PC-3 (cell line): Measurements from ENCODE around the gene KDM6A.

Source experiments
- EZH2 ChIP-seq: fragments of 300-600 bp; sonication (generic); IDR thresholded peaks from one replicate; pipeline ENCODE4 v1.6.1; 2017; ENCODE audit warnings: antibody characterized with exemption, mild to moderate bottlenecking, low read length; ENCODE audit not compliant: unreplicated experiment
- EZH2phosphoT487 ChIP-seq: fragments of 300-600 bp; sonication (generic); IDR thresholded peaks from 2 replicates; pipeline ENCODE4 v1.6.1; 2018; ENCODE audit warnings: mild to moderate bottlenecking, antibody characterized with exemption, low read length, borderline replicate concordance
- TF ChIP-seq, protein P1 (sequence below): fragments of 300-600 bp; sonication (generic); conservative IDR thresholded peaks from 2 replicates; pipeline ENCODE4 v1.5.1; 2017; ENCODE audit warnings: antibody characterized with exemption, low read depth, mild to moderate bottlenecking, low read length

DNA sequence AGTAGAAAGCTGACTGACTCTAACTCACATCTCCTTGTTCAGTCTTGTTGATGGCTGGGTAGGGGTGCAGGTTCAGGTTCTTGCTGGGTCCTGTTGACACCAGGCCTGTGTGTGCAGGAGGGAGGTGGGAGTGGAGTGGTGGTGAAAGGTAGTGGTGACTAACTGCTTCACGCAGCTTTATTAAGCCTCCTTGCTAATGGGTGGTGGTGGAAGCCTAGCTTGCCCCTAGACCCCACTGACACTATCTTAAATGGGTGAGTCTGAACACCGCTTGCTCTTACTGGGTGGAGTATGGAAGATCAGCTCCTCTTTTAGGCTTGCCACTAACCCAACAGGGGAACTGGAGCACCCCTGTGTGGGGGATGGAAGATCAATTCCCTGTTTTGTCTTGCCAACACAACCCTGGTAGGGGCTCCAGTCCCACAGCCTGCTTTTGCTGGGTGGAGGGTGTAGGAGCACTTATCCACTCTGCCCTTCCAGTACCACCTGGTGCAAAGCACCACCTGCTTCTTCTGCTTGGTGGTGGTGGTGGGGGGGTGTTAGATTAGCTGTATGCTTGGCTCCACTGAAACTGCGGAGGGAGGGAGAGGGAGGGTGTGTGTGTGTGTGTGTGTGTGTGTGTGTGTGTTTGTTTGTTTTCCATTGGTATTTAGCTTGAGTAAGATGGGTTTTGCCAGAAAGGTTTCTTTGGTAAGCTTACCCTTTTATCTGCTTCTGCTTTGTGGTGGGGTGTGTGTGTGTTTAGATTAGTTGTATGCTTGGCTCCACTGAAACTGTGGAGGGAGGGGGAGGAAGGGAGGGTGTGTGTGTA lies 25.6 kb downstream of the KDM6A start:
- TF ChIP-seq, protein P1, sequence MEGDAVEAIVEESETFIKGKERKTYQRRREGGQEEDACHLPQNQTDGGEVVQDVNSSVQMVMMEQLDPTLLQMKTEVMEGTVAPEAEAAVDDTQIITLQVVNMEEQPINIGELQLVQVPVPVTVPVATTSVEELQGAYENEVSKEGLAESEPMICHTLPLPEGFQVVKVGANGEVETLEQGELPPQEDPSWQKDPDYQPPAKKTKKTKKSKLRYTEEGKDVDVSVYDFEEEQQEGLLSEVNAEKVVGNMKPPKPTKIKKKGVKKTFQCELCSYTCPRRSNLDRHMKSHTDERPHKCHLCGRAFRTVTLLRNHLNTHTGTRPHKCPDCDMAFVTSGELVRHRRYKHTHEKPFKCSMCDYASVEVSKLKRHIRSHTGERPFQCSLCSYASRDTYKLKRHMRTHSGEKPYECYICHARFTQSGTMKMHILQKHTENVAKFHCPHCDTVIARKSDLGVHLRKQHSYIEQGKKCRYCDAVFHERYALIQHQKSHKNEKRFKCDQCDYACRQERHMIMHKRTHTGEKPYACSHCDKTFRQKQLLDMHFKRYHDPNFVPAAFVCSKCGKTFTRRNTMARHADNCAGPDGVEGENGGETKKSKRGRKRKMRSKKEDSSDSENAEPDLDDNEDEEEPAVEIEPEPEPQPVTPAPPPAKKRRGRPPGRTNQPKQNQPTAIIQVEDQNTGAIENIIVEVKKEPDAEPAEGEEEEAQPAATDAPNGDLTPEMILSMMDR, result no peak
- TF ChIP-seq EZH2, result no peak
- TF ChIP-seq EZH2phosphoT487, result no peak
